Cardiac muscle cell (in vitro differentiated cells and primary cell): ENCODE results near the gene CRAT. TPM values are rescaled to one million over a fixed set of nuclear protein-coding genes. Genes with fewer than 3 reads are reported as not detected.
A peak's percentile ranks its signal among the peaks of the same experiment; 100 is the strongest.

Source experiments
- DNase-seq, 2 donors: peaks; one replicate each; pipeline versions ENCODE4 v3.0.0 to v3.0.0-alpha.2; 2010 to 2017; ENCODE audit warnings: low read depth in 1 of 2, low spot score in 1 of 2
- H3K27ac ChIP-seq: fragments of 200-600 bp; sonication (generic); 2 replicates; pipeline ENCODE4 v1.5.1; 2016
- H3K27me3 ChIP-seq: fragments of 200-600 bp; sonication (generic); 2 replicates; pipeline ENCODE4 v1.6.0; 2016; ENCODE audit warnings: control low read depth
- H3K36me3 ChIP-seq: fragments of 200-600 bp; sonication (generic); 2 replicates; pipeline ENCODE4 v1.5.1; 2016; ENCODE audit warnings: control low read depth
- H3K4me1 ChIP-seq: fragments of 200-600 bp; sonication (generic); 2 replicates; pipeline ENCODE4 v1.8.1; 2017; ENCODE audit warnings: low read depth, mild to moderate bottlenecking, mixed run types
- H3K4me3 ChIP-seq: fragments of 200-600 bp; sonication (generic); 2 replicates; pipeline ENCODE4 v1.5.1; 2016; ENCODE audit warnings: mild to moderate bottlenecking
- H3K9me3 ChIP-seq: fragments of 200-600 bp; sonication (generic); 2 replicates; pipeline ENCODE4 v1.5.1; 2017; ENCODE audit warnings: low read depth, mild to moderate bottlenecking, control low read depth
- CTCF ChIP-seq: IDR thresholded peaks from 2 replicates; pipeline ENCODE4 v1.5.1; 2012; ENCODE audit warnings: low read depth, mild to moderate bottlenecking, low read length
- polyA plus RNA-seq: library from polyadenylated mRNA; unstranded; fragments of >200 nt; fragmentation: Nextera tagmentation; extraction: Ambion mirVana; gene quantifications from 2 replicates; pipeline ENCODE4 v1.2.1, GENCODE V29; 2016
- total RNA-seq: library from RNA; depleted of rRNA; stranded (reverse); fragments of >200 nt; gene quantifications from 2 replicates; pipeline ENCODE4 v1.2.3, GENCODE V29; 2016

CRAT gene
- total and polyA plus RNA-seq, 2 experiments from 2014 or later = 80.6 to 81.6 TPM

DNA sequence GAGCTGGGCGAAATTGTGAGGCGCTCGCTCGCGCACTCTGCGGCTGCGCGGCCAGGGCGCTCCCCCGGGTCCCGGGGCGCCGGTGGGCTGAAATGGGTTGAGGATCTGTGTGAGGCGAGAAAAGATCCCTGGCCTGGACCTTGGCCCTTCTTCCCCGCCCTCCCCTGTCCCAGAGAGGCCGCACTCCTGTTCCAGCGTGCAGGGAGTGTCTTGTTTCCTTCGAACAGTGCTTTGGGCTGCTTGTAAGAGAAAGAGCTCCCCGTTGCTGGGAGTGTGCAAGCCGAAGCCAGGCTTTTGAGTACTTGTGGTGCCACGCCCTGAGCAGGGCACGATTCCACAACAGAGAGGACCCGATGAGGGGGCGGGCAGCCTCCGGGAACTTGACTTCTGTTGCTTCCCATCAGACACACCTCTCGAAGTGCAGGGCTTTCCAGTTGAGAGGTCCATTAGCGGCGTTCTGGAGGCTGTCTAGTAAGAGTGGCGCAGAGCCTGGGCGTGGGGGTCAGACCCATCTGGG, 29.1 kb downstream of the CRAT start:
- H3K9me3 ChIP-seq = no peaks in the 10 kb centered on the region
- H3K36me3 ChIP-seq = peaks cover 6% of the 10 kb centered on the region
- DNase-seq = no peak
- no peak for TF ChIP-seq CTCF
- peak overlapping the region; percentile 85 for H3K27ac ChIP-seq
- H3K4me3 ChIP-seq = peak overlapping the region; percentile 54
- no peaks in the 10 kb centered on the region for H3K27me3 ChIP-seq
- peaks cover 6% of the 10 kb centered on the region for H3K4me1 ChIP-seq

DNA sequence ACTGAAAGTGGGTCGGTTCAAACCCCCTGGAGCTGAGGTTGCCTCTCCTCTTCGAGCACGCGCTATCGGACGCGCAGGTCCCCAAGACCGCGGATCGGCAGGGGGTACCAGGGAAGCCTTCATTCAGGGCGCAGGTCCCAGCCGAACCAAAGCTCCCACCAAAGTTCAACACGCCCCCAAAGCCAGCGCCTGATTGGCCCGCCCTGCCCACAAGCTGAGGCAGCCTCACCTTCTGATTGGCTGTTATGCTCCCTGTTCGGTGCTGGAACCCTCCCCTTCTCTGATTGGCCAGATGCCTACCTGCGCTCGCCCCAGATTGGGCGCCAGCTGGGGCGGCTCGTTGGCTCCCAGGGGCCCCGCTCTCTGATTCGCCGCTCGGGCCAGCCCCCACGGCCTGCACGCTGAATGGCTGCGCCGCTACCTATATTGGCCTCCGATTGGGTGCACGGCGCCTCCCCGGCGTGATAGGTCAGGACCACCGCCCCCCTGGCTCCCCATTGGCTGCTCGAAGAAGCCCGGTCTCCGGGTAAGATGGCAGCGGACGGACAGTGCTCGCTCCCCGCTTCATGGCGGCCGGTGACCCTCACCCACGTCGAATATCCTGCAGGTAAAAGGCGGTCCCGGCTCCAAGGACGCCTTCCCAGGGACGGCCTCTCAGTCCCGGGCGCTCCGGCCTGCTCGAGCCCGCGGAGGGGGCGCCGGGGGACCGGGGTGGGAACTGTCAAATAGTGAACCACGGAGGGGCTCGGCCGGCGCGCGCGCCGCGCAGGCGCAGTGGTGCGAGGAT, 29.8 kb downstream of the CRAT start, which contains the start of gene DOLPP1:
Gene DOLPP1 (plus strand): TSS at position 511 of the 787 bp plus-strand sequence. CDS start 21 bp downstream, at position 532.
- Histone ChIP-seq H3K4me1 (peaks cover 6% of the 10 kb centered on the region), H3K36me3 (peaks cover 2% of the 10 kb centered on the region), H3K9me3 (no peaks in the 10 kb centered on the region), H3K4me3 (peak within 1 kb of the TSS; percentile 71), H3K27ac (peak within 1 kb of the TSS; percentile 85), H3K27me3 (no peaks in the 10 kb centered on the region)
- no peak for TF ChIP-seq CTCF
- DNase-seq = peak; percentile 99 to 100

- Histone ChIP-seq H3K27me3 (no peaks in the 10 kb centered on the region), H3K4me1 (peaks cover 6% of the 10 kb centered on the region), H3K36me3 (no peaks in the 10 kb centered on the region), H3K4me3 (peak overlapping the region; percentile 71), H3K9me3 (no peaks in the 10 kb centered on the region), H3K27ac (peak overlapping the region; percentile 46)
- no peak for TF ChIP-seq CTCF
- no peak for DNase-seq
Observed at GRCh38 chr9:129080298-129080600, 30.3 kb downstream of the CRAT start.

DNA sequence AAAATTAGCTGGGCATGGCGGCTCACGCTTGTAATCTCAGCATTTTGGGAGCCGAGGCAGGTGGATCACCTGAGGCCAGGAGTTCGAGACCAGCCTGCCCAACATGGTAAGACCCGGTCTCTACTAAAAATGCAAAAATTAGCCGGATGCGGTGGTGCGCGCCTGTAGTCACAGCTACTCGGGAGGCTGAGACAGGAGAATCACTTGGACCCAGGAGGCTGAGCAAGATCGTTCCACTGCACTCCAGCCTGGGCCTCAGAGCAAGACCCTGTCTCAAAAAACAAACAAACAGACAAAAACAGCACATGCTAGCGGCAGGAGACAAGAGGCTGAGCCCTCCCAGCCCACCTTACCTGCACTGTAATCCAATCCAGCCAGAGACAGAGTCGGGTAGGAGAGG, 30.8 kb downstream of the CRAT start:
- no peak overlapping the region for H3K27ac ChIP-seq
- no peaks in the 10 kb centered on the region for H3K9me3 ChIP-seq
- peaks cover 6% of the 10 kb centered on the region for H3K4me1 ChIP-seq
- no peak for TF ChIP-seq CTCF
- peak overlapping the region; percentile 71 for H3K4me3 ChIP-seq
- H3K27me3 ChIP-seq = no peaks in the 10 kb centered on the region
- DNase-seq = no peak
- no peaks in the 10 kb centered on the region for H3K36me3 ChIP-seq

DNA sequence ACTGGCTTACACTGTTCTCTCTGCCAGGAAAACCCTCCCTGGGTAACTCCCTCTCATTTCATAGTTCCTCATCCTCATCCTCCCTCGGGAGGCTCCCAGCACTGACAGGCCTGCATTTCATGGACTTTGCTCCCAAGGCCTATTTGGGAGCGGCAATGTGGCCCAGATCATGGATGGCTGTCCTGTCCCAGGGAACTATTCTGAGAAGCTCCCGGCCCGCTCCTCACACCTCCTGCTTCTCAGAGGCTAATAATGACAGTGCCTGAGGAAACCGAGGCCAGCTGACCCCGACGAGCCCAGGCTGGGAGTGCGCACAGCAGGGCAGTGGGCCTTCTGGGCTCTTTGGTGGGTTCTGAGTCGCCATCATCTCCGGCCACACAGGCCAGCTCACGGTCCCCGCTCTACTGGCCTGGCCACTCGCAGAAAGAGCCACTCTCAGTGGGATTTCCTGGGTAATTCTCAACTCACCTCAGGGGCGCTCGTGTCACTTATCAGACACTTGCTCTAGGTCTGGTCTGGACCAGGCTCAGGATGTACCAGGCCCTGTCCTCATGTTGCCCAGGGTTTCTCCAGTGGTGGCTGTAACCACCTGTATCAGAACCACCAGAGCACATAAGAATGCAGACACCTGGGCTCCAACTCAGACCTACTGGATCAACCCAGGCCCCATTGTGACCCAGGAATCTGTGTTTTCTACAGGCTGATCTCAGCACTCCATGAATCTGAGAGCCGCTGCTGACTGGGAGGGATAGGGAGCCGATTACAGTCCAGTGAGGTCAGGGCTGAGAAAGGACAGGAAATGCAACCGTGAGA, 31.7 kb downstream of the CRAT start:
- Histone ChIP-seq H3K9me3 (no peaks in the 10 kb centered on the region), H3K4me3 (no peak overlapping the region), H3K4me1 (peaks cover 6% of the 10 kb centered on the region), H3K36me3 (no peaks in the 10 kb centered on the region), H3K27me3 (no peaks in the 10 kb centered on the region), H3K27ac (no peak overlapping the region)
- TF ChIP-seq CTCF = no peak
- DNase-seq = no peak
